ENCODE data around the gene MED22.
"Not testable (repeated sequence)": the region's sequence is repeated elsewhere in the genome, so short reads cannot be mapped to it uniquely, and the experiment has no call there.

MED22 gene
- 27.6 to 72.3 (median 53.5) reads per million in 9 experiments for total RNA-seq

GRCh38 chr9:133347985-133348717 is at the start of gene MED22, which contains the start of gene RPL7A:
MED22 (minus strand) TSS chr9:133348131; CDS start chr9:133346662, 1,469 bp downstream.
RPL7A (plus strand) TSS chr9:133348218; CDS start chr9:133348244, 26 bp downstream.
- Mint-ChIP-seq H3K27ac (peak within 1 kb of the TSS; percentile 98 to 99), H3K9me3 (no peaks in the 10 kb centered on the region), H3K4me1 (ENCODE audit: low read depth in 2 of 2) (peaks cover 31 to 34% of the 10 kb centered on the region in 2 donors), H3K36me3 (ENCODE audit: insufficient read depth) (peaks cover 75% of the 10 kb centered on the region), H3K4me3 (peak within 1 kb of the TSS; percentile 92 to 99), H3K27me3 (no peaks in the 10 kb centered on the region)
- ATAC-seq (replicated peaks) = peak; percentile 89
- DNase-seq = peak; percentile 86 to 91 (median 88)

GRCh38 chr9:133397370-133397769 is 49.4 kb upstream of the MED22 start:
- DNase-seq (no peak), ATAC-seq (replicated peaks) (no peak)
- Mint-ChIP-seq H3K27ac (no peak overlapping the region), H3K4me3 (no peak overlapping the region), H3K9me3 (no peaks in the 10 kb centered on the region), H3K4me1 (ENCODE audit: low read depth in 2 of 2) (peaks cover 3% of the 10 kb centered on the region in 2 donors), H3K27me3 (peaks cover 0 to 16% of the 10 kb centered on the region in 2 donors), H3K36me3 (ENCODE audit: insufficient read depth) (no peaks in the 10 kb centered on the region)

DNA sequence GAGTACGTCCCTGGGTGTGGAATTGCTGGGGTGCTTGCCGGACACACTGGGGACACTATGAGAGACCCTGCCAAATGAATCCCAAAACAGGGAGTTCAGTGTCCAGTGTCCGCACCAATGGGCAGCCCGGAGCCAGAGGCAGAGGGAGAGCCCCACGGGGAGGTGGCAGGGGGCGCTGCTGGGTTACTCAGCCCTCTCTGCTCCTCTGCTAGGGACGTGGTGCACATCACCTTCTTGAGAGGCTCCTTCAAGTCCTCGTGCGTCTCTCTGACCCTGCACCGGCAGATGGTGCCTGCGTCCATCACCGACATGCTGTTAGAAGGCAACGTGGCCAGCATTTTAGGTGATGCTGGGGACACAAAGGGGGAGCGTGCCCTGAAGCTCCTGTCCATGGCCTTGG is 49.0 kb upstream of the MED22 start:
- Mint-ChIP-seq H3K4me1 (ENCODE audit: low read depth in 2 of 2) (peaks cover 2 to 3% of the 10 kb centered on the region in 2 donors), H3K4me3 (no peak overlapping the region), H3K36me3 (ENCODE audit: insufficient read depth) (no peaks in the 10 kb centered on the region), H3K27me3 (peaks cover 0 to 16% of the 10 kb centered on the region in 2 donors), H3K27ac (no peak overlapping the region), H3K9me3 (no peaks in the 10 kb centered on the region)
- DNase-seq = no peak
- ATAC-seq (replicated peaks) = no peak

DNA sequence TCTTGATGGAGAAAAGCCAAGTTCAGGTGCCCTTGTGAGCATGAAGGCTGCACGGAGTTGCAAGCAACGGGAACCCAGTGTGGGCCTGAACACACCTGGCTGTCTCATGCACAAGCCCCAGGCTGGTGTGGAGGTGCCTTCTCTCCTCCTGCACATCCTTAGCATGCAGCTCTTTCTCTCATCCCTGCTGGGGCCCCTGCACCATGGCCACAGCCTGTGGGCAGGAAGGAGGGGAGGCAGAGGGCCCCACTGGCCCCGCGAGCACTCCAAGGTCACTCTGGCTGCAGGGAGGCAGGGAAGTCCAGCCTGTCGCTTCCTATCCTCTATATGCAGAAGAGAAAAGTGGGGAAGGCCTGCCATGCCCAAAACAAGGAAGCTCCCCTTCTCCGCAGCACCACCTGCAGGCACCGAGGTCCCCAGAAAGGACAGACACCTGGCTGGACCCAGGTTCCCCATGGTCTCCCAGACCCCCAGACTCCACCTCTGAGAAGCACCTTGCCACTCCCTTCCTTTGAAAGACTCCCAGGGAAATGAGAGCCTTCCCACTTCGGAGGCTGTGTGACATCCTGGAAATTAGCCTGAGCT is 46.8 kb upstream of the MED22 start:
- Mint-ChIP-seq H3K27me3 (peaks cover 7 to 29% of the 10 kb centered on the region in 2 donors), H3K4me1 (ENCODE audit: low read depth in 2 of 2) (peaks cover 0 to 1% of the 10 kb centered on the region in 2 donors), H3K36me3 (ENCODE audit: insufficient read depth) (no peaks in the 10 kb centered on the region), H3K9me3 (no peaks in the 10 kb centered on the region), H3K4me3 (no peak overlapping the region), H3K27ac (no peak overlapping the region)
- no peak for ATAC-seq (replicated peaks)
- DNase-seq = no peak

DNA sequence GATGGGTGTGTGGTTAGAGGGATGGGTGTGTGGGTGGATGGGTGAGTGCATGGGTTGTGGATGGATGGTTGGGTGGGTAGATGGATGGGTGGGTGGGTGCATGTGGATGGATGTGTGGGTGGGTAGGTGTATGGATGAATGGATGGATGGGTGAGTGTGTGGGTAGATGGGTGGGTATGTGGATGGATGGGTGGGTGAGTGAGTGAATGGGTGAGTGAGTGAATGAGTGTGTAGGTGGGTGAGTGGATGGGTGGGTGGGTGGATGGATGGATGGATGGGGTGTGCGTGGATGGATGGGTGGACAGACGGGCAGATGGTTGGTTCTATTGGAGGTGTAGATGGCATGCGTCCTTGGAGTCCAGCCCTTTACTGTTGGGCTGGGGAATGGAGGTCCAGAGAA is 45.5 kb upstream of the MED22 start:
- no peak for DNase-seq
- no peak for ATAC-seq (replicated peaks)
- Mint-ChIP-seq H3K27ac (no peak overlapping the region), H3K36me3 (ENCODE audit: insufficient read depth) (no peaks in the 10 kb centered on the region), H3K27me3 (peaks cover 10 to 37% of the 10 kb centered on the region in 2 donors), H3K4me1 (ENCODE audit: low read depth in 2 of 2) (peaks cover 0 to 1% of the 10 kb centered on the region in 2 donors), H3K4me3 (no peak overlapping the region), H3K9me3 (no peaks in the 10 kb centered on the region)

GRCh38 chr9:133392308-133392707 is 44.4 kb upstream of the MED22 start:
- not testable (repeated sequence) for H3K4me1 Mint-ChIP-seq (ENCODE audit: low read depth in 2 of 2); ATAC-seq (replicated peaks); H3K36me3 Mint-ChIP-seq (ENCODE audit: insufficient read depth); DNase-seq; H3K9me3 Mint-ChIP-seq; H3K4me3 Mint-ChIP-seq; H3K27ac Mint-ChIP-seq
- H3K27me3 Mint-ChIP-seq = peaks cover 10 to 37% of the 10 kb centered on the region in 2 donors

- not testable (repeated sequence) for H3K27ac Mint-ChIP-seq; DNase-seq; H3K4me1 Mint-ChIP-seq (ENCODE audit: low read depth in 2 of 2); H3K36me3 Mint-ChIP-seq (ENCODE audit: insufficient read depth); H3K4me3 Mint-ChIP-seq; H3K9me3 Mint-ChIP-seq; ATAC-seq (replicated peaks)
- H3K27me3 Mint-ChIP-seq = peaks cover 10 to 37% of the 10 kb centered on the region in 2 donors
Observed at GRCh38 chr9:133391449-133391848, 43.5 kb upstream of the MED22 start.

DNA sequence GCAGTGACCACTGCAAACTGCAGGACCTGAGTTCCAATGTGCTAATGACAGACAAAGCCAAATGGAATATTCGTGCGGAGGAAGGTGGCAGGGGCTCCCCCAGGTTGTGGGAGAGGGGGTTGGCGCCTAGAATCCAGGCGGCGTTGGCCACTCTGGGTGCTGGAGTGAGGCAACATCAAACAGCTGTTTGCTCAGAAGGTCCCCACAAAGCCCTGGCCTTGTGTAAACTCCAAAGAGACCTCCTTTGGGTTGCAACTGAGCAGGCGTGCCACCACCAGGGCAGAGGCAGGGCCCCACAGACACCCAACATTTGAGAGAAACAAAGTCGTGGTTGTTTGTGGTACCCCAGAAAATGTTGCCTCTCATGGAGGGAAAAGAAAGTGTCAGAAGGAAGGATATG is 42.8 kb upstream of the MED22 start:
- Mint-ChIP-seq H3K27ac (no peak overlapping the region), H3K27me3 (peaks cover 10 to 36% of the 10 kb centered on the region in 2 donors)
- no peak for DNase-seq

DNA sequence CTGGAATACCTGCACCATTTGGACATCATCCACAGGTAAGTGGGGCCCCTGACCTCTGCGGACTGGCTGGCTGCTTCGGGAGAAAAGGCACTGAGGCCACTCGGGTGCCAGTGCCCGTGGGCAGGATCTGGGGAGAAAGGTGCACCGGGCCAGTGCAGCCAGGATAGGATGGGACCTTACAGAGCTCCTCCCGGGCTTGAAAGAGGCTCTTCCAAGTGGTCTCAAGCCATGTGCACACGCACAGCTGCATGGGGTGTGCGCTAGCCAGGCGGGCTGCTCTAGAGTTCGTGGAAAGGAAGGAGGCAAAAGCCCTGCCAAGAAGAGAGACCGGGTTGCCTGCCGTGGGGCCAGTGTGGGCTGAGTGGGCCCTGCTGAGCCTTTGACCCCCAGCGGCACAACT is 41.6 kb upstream of the MED22 start:
- H3K4me1 Mint-ChIP-seq (ENCODE audit: low read depth in 2 of 2) = no peaks in the 10 kb centered on the region
- no peak overlapping the region for H3K27ac Mint-ChIP-seq
- no peaks in the 10 kb centered on the region for H3K9me3 Mint-ChIP-seq
- no peak overlapping the region for H3K4me3 Mint-ChIP-seq
- DNase-seq = no peak
- no peak for ATAC-seq (replicated peaks)
- no peaks in the 10 kb centered on the region for H3K36me3 Mint-ChIP-seq (ENCODE audit: insufficient read depth)
- H3K27me3 Mint-ChIP-seq = peaks cover 10 to 24% of the 10 kb centered on the region in 2 donors

More for the DNA sequence above, 42.8 kb upstream of the MED22 start:
- Mint-ChIP-seq H3K4me1 (ENCODE audit: low read depth in 2 of 2) (peaks cover 0 to 1% of the 10 kb centered on the region in 2 donors), H3K4me3 (no peak overlapping the region), H3K9me3 (no peaks in the 10 kb centered on the region), H3K36me3 (ENCODE audit: insufficient read depth) (no peaks in the 10 kb centered on the region)
- ATAC-seq (replicated peaks) = no peak

DNA sequence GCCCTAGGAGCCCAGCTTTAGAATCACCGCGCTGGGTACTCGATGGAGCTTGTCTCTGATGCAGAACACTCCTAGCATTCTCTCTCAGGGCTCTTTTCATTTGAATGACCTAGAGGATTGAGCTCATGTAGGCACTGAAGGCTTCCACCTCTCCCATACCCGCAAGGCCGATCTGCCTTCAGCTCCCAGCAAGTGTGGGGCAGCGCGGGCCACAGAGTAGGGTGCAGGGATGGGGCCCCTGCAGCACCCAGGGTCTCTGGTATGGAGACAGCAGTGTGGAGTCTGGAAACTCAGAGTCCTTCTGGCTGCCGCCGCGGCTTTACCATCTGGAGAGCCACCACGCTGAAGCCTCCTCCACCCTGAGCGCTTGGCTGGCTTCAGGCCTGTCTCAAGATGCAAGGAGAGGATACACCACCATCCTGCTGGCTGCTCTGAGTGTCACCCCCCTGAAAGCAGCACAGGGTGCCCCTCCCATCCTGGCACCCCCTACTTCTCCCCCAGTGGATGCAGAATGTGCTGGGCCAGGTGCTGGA is 41.2 kb upstream of the MED22 start:
- Mint-ChIP-seq H3K4me1 (ENCODE audit: low read depth in 2 of 2) (no peaks in the 10 kb centered on the region), H3K4me3 (no peak overlapping the region), H3K27me3 (peaks cover 10 to 21% of the 10 kb centered on the region in 2 donors), H3K9me3 (no peaks in the 10 kb centered on the region), H3K36me3 (ENCODE audit: insufficient read depth) (no peaks in the 10 kb centered on the region), H3K27ac (no peak overlapping the region)
- ATAC-seq (replicated peaks) = no peak
- no peak for DNase-seq

DNA sequence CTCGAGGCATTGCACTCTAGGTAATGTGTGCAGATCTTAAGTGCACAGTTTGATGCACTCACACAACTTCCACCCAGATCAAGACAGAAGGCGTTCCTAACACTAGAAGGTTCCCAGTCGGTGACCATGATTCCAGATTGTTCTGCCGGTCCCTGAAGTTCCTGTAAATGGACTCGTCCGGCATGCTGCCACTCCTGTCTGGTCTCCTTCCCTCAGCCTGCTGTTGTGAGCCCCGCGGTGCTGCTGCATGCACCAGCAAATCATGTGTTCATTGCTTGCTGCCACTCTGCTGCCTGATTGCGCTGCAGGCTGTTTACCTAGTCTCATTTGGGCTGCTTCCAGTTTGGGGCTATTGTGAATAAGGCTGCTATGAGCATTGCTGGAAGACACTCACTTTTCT is 39.7 kb upstream of the MED22 start:
- DNase-seq (no peak), ATAC-seq (replicated peaks) (no peak)
- Mint-ChIP-seq H3K27ac (no peak overlapping the region), H3K4me1 (ENCODE audit: low read depth in 2 of 2) (no peaks in the 10 kb centered on the region), H3K27me3 (peaks cover 10 to 21% of the 10 kb centered on the region in 2 donors), H3K36me3 (ENCODE audit: insufficient read depth) (no peaks in the 10 kb centered on the region), H3K9me3 (no peaks in the 10 kb centered on the region), H3K4me3 (no peak overlapping the region)

- DNase-seq = no peak
- Mint-ChIP-seq H3K4me1 (ENCODE audit: low read depth in 2 of 2) (no peaks in the 10 kb centered on the region), H3K27ac (no peak overlapping the region), H3K9me3 (no peaks in the 10 kb centered on the region), H3K36me3 (ENCODE audit: insufficient read depth) (no peaks in the 10 kb centered on the region), H3K4me3 (no peak overlapping the region), H3K27me3 (peaks cover 10 to 21% of the 10 kb centered on the region in 2 donors)
- no peak for ATAC-seq (replicated peaks)
Observed at GRCh38 chr9:133386338-133386737, 38.4 kb upstream of the MED22 start.

DNA sequence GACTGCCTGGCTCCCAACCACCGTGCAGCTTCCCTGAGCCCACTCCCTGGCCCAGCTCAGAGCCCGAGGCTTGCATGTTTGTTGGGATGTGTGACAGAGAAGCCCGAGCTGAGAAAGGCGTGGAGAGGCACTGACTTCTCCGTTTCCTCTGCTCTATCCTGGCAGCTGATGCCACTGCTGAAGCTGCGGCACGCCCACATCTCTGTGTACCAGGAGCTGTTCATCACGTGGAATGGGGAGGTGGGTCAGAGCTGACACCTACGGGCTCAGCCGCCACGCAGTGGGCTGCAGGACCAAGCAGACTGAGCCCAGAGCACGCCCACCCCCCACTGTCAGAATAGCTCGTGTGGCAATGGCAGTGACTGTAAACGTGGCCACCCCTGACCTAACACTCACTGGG is 37.5 kb upstream of the MED22 start:
- Mint-ChIP-seq H3K9me3 (no peaks in the 10 kb centered on the region), H3K27me3 (peaks cover 10 to 15% of the 10 kb centered on the region in 2 donors), H3K4me3 (no peak overlapping the region), H3K27ac (no peak overlapping the region), H3K4me1 (ENCODE audit: low read depth in 2 of 2) (no peaks in the 10 kb centered on the region), H3K36me3 (ENCODE audit: insufficient read depth) (no peaks in the 10 kb centered on the region)
- no peak for ATAC-seq (replicated peaks)
- no peak for DNase-seq
